ENCODE measurements around the gene OR52N2. TPM values are rescaled to one million over a fixed set of nuclear protein-coding genes. Genes with fewer than 3 reads are reported as not detected.

OR52N2 gene
- total RNA-seq, result not detected

GRCh38 chr11:5808500-5809121 lies at the start of gene OR52N2:
TSS of gene OR52N2 (plus strand) at chr11:5808924. CDS start at chr11:5820336, 11,412 bp downstream.
- peaks cover 0 to 11% (median 0%) of the 10 kb centered on the region in 4 donors for H3K4me1 ChIP-seq
- peak; percentile 68 to 75 (median 75) for TF ChIP-seq CTCF (IDR thresholded peaks at IDR 0.05)
- no peak for TF ChIP-seq EP300 (IDR thresholded peaks at IDR 0.05; ENCODE audit: low read depth)

GRCh38 chr11:5767056-5767455 lies 41.7 kb upstream of the OR52N2 start:
- in situ Hi-C loops (cut with MboI; ENCODE audit: low pct_ligation_motif_present in 1 of 4, low pct_unique_long_range_greater_than_20kb in 1 of 4, low sequenced_read_pairs in 3 of 4) (no loop called here), intact Hi-C loops (cut with DNase I; ENCODE audit: low total_unique reads) (no loop called here)
- 0 to 33% methylated on average over 1 of the region's 1 CpG for WGBS, 2 donors (ENCODE audit: low coverage in 1 of 2)
- no peaks in the 10 kb centered on the region for H3K4me1 ChIP-seq
- no peak for DNase-seq
- H3K4me3 ChIP-seq, result no peak overlapping the region
- no peaks in the 10 kb centered on the region for H3K36me3 ChIP-seq
- H3K27ac ChIP-seq, result no peak overlapping the region
- H3K9me3 ChIP-seq, result no peaks in the 10 kb centered on the region
- H3K27me3 ChIP-seq, result no peaks in the 10 kb centered on the region
- TF ChIP-seq EP300 (IDR thresholded peaks at IDR 0.05; ENCODE audit: low read depth) (no peak), POLR2A (IDR thresholded peaks at IDR 0.05) (no peak), POLR2AphosphoS5 (IDR thresholded peaks at IDR 0.05) (no peak), CTCF (IDR thresholded peaks at IDR 0.05) (no peak)

More at GRCh38 chr11:5808500-5809121, at the start of gene OR52N2:
- WGBS, 2 donors (ENCODE audit: low coverage in 1 of 2), result 5 to 10% methylated on average over 5 to 24 of the region's 24 CpGs
- Histone ChIP-seq H3K4me3 (peak within 1 kb of the TSS; percentile 15 to 49 (median 30)), H3K27me3 (no peaks in the 10 kb centered on the region), H3K9me3 (no peaks in the 10 kb centered on the region), H3K36me3 (no peaks in the 10 kb centered on the region), H3K27ac (no peak within 1 kb of the TSS)
- peak; percentile 73 for DNase-seq
- intact Hi-C loops (cut with DNase I; ENCODE audit: low total_unique reads) (loop anchor here (5.0 kb wide), 1 partner anchor 321 kb away; the partner anchor contains the start of gene OR52D1), in situ Hi-C loops (cut with MboI; ENCODE audit: low pct_ligation_motif_present in 1 of 4, low pct_unique_long_range_greater_than_20kb in 1 of 4, low sequenced_read_pairs in 3 of 4) (loop anchor here in 3 of 4 donors (10.0 to 25.0 kb wide), 3 partner anchors 196 to 346 kb away; no protein-coding TSS in a partner anchor)

- Histone ChIP-seq H3K4me3 (no peak within 1 kb of the TSS), H3K9me3 (no peaks in the 10 kb centered on the region), H3K4me1 (no peaks in the 10 kb centered on the region), H3K36me3 (no peaks in the 10 kb centered on the region), H3K27me3 (no peaks in the 10 kb centered on the region), H3K27ac (no peak within 1 kb of the TSS)
- intact Hi-C loops (cut with DNase I; ENCODE audit: low total_unique reads) (no loop called here), in situ Hi-C loops (cut with MboI; ENCODE audit: low pct_ligation_motif_present in 1 of 4, low pct_unique_long_range_greater_than_20kb in 1 of 4, low sequenced_read_pairs in 3 of 4) (no loop called here)
- 39 to 57% methylated on average over 1 to 4 of the region's 4 CpGs for WGBS, 2 donors (ENCODE audit: low coverage in 1 of 2)
- DNase-seq, result no peak
- TF ChIP-seq EP300 (IDR thresholded peaks at IDR 0.05; ENCODE audit: low read depth), result no peak
- TF ChIP-seq CTCF (IDR thresholded peaks at IDR 0.05), result no peak
- no peak for TF ChIP-seq POLR2A (IDR thresholded peaks at IDR 0.05)
- no peak for TF ChIP-seq POLR2AphosphoS5 (IDR thresholded peaks at IDR 0.05)
These were observed 25.5 kb upstream of the OR52N2 start, which contains the start of gene OR52N5 for GRCh38 chr11:5783255-5783654. TSS of gene OR52N5 (minus strand) at chr11:5783355. CDS start at chr11:5778634, 4,721 bp downstream.

- Histone ChIP-seq H3K4me1 (no peaks in the 10 kb centered on the region), H3K9me3 (no peaks in the 10 kb centered on the region), H3K27ac (no peak within 1 kb of the TSS), H3K4me3 (no peak within 1 kb of the TSS), H3K27me3 (no peaks in the 10 kb centered on the region), H3K36me3 (no peaks in the 10 kb centered on the region)
- intact Hi-C loops (cut with DNase I; ENCODE audit: low total_unique reads) (no loop called here), in situ Hi-C loops (cut with MboI; ENCODE audit: low pct_ligation_motif_present in 1 of 4, low pct_unique_long_range_greater_than_20kb in 1 of 4, low sequenced_read_pairs in 3 of 4) (no loop called here)
- no peak for TF ChIP-seq POLR2AphosphoS5 (IDR thresholded peaks at IDR 0.05)
- TF ChIP-seq EP300 (IDR thresholded peaks at IDR 0.05; ENCODE audit: low read depth), result no peak
- no peak for TF ChIP-seq POLR2A (IDR thresholded peaks at IDR 0.05)
- TF ChIP-seq CTCF (IDR thresholded peaks at IDR 0.05), result no peak
- WGBS, 2 donors (ENCODE audit: low coverage in 1 of 2), result 70 to 74% methylated on average over 3 of the region's 3 CpGs
- DNase-seq, result no peak
These were observed 17.6 kb upstream of the OR52N2 start, which contains the start of gene OR52N1 for GRCh38 chr11:5791165-5791564. TSS of gene OR52N1 (minus strand) at chr11:5791265. CDS start at chr11:5788816, 2,449 bp downstream.

Measured in transverse colon (tissue), 4 donors.